IPS DF 4.7 (cell line): ENCODE data around the gene BTRC.
"Not testable (repeated sequence)": the region's sequence is repeated elsewhere in the genome, so short reads cannot be mapped to it uniquely, and the experiment has no call there.

Experiments used
- DNase-seq: peaks from one replicate; pipeline ENCODE4 v3.0.0-alpha.2; 2013; ENCODE audit warnings: low spot score; ENCODE audit errors: extremely low read depth

BTRC gene

DNA sequence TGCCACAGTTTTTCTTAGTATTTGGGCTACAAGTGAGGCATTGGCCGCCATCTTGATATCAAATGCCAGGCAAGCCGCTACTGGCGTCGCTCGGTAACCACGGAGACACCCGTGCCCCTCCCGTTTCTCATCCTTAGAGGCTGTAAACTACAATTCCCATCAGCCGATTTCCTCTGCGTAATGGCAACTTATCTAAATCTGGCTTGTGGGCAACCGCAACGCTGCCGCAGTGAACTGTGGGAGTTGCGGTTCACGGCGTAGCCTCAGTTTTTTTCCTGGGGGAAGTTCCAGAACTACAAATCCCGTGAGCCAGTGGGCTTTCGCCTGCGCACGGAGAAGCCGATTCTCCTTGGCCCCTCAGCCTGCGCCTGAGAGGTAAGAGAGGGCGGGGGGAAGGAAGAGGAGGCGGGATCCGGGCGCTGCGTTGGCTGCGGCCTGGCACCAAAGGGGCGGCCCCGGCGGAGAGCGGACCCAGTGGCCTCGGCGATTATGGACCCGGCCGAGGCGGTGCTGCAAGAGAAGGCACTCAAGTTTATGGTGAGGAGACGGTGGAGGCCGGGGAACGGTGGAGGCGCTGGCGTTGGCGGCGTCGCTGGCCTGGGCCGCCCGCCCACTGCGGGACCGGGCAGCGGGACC is at the start of gene BTRC:
Gene BTRC, plus strand, starts transcription at position 474 of the 636 bp plus-strand sequence. Its CDS starts 16 bp downstream, at position 490.
- DNase-seq, result peak; percentile 99

GRCh38 chr10:101304316-101304715 is 49.6 kb upstream of the BTRC start:
- DNase-seq, result no peak

DNA sequence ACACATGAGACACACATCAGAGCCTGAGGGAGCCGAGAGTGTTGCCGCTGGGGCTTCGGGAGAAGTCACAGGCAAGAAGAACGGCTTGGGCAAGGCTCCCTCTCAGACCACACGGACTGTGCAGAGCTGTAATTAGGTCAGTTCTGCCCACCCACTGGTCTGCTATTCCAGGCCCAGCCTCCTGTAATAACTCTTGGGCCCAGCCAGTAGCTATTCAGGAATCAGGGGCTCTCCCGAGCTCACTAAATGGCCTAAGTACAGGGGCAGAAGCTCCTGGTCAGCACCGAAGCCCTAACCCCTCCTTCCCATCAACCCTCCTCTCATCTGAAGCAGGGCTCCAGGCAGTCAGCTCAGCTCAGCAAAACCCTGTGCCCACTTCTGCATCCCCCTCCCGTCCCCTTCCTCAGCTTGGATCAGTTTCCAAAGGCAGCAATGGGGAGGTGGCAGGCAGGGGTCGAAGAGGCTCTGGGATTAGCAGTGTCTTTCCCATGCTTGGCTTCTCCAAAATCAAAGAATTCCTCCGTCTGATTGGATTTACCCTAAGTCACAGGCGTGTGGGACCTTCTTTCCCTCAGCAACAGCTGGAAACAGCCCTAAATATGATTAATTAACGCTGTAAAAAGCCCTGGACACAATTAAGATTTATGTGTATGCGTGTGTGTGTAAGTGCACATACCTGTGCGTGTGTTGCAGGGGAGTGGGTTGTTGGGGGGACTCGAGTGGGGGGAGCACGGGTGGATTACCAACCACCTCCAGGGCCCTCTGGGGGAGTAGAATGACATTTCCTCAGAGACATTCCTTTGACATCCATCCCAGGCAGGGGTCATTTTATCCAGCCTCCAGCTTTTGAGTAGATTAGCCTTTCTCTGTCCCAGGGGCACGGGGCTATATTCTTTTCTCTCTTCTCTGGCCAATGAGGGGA is 48.4 kb upstream of the BTRC start:
- no peak for DNase-seq

DNA sequence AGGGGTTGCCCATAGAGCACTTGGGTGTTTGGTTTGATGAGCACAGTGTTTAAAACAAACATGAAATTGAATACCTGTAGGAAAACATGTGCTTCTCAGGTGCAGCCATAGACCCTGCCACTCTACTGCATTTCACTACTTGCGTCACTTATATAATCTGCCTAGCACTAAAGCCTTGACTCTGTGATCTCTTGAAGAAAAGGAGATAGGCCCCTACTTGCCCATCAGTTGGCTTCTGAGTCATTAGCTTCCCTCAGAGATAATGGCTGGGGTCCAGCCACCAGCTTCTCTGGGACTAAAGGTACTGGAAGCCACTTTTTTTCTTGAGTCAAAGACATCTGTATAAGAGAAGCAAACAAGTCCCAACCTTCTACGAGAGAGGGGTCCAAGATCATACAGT is 45.9 kb upstream of the BTRC start:
- DNase-seq, result no peak

- DNase-seq, result no peak
Measured at GRCh38 chr10:101310529-101311184, 43.3 kb upstream of the BTRC start.

DNA sequence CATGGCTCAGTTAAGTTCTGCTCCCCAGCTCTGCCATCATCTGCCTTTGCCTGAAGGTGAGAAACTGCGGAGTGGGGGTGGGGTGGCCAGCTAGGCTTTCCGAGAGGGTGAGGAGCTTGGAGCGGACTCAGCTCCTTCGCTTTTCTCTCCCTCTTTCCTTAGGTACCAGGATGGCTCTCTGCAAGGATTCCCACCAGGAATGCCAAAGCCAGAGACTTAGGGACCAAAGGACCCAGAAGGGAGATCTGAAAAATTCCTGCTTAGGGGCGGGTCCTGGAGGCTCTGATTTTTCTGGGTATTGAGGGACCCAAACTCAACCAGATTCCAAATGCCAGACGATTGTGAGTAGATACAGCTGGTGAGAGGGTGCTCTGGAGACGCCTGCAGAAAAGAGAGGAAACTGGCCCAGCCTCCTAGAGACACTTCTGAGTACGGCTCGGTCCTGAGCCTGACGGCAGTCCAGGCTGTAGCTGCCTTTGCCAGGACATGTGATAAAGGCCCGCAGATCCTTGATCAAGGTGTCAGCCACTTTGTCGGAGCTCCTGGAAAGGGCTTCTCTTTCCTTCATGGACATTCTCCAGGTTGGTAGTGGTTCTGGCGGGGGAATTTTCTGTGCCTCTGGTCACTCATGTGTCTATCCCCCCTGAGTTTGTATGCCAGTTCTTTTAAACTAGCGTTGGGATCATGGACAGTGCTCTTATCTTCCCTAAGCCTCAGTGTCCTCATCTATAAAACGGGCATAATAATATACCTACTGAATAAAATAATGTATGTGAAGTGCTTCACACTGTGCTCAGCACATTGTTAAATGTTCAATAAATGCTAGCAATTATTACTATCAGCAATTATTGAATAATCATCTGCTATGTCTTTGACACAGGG is 42.5 kb upstream of the BTRC start:
- DNase-seq, result no peak

- no peak for DNase-seq
Measured at GRCh38 chr10:101319241-101319915, 34.6 kb upstream of the BTRC start.

DNA sequence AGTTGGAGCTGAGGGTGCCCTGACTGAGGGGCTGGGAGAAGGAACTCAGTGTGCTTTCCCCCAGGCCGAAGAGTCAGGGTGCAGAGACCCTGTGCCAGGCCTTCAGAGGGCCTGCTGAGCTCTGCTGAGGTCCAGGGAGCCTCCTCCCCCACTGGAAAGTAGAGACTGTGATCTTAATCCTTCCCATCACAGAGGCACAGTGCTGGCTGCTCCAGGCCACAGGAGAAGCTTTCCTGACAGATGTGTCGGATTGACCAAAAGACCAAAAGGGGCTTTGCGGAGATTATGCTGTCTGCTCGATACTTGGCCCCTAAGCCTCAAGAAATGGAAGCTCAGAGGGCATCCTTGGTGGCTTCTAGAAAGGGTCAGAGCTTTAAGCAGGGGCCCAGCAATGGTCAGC is 32.9 kb upstream of the BTRC start:
- DNase-seq, result no peak

DNA sequence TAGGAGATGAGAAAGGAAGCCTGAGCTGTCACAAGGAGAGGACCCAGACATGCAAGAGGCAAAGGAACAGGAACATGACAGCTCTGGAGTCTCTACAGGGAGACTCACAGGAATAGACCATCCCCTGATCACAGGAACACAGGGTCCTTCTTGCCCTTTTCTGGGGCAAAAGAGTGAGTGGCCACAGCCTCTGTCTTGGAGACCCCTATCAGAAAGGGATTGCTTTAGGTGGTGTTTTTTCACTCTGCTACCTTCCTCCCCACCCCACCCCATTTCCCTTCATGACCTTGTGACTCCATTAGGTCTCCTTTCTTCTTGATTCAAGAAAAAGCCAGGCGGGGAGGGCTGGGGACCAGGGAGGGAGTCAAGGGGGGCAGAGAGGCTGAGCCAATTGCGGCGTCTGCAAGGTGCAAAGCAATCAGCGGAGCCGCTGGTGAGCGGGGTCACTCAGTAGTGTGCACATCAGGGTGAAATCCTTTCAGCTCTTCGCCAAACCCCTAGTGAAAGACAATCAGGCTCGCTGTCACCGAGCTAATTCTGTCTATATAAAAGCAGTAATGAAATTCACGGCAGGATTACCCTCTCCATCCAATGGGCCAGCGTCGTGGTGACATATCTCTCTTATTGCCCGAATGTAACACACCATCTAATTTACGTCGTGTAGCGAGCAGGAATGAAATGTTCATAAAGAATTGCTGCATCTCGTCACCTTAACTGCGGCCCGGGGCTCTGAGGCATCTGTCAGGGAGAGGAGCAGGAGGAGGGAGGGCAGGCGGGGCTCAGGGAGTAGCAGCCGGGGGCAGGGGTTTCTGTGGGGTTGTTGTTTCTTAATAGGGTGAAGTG is 31.5 kb upstream of the BTRC start:
- no peak for DNase-seq

DNA sequence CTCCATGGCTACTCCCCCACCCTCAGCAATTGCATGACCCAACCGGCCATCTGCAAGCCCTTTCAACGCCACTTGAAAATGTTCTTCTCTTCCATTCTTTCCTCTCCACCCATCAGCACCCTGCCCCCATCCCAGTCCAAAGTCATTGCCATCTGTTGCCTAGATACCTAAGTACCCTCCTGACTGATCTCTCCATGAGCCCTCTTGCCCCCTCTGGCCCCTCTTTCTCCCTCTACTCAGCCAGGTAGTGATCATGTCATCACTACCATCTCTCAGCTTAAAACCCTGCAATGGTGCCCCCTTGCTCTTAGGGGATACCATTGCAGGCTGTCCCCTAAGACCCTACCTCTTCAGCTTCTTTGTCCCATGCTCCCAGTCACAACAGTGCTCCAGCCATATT is 30.5 kb upstream of the BTRC start:
- no peak for DNase-seq

DNA sequence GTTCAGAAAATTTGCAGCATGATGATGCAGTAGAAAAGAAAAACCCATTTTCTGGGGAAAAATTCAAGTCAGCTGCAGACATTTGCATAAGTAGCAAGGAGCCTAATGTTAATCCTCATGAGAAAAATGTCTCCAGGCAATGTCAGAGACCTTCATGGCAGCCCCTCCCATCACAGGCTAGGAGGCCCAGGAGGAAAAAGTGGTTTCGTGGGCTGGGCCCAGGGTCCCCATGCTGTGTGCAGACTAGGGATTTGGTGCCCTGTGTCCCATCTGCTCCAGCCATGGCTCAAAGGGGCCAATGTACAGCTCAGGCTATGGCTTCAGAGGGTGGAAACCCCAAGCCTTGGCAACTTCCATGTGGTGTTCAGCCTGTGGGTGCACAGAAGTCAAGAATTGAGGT is 26.5 kb upstream of the BTRC start:
- not testable (repeated sequence) for DNase-seq

- no peak for DNase-seq
Measured at GRCh38 chr10:101329341-101330032, 24.5 kb upstream of the BTRC start.

- DNase-seq, result no peak
Measured at GRCh38 chr10:101330231-101330630, 23.7 kb upstream of the BTRC start.

GRCh38 chr10:101330631-101331225 is 23.2 kb upstream of the BTRC start:
- DNase-seq, result no peak

DNA sequence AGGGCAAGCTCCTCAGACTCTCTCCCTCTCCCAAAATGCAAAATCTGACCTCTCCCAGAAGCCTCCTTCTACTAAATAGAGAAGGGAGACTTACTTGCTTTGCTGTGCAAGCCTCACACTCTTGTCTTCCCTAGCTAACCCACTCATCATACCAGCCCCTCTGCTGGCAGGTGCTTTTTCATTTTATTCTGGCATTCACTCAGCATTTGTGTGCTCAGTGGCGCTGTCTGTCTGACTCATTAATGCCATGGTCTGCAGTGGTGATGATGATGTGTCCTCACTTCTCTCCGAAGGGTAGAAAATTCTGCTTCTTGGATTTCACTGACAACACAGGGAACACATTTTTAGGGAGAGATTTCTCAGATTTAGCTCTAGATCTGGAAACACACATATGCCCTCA is 22.0 kb upstream of the BTRC start:
- DNase-seq, result no peak

- DNase-seq, result not testable (repeated sequence)
Measured at GRCh38 chr10:101334259-101334658, 19.7 kb upstream of the BTRC start.

DNA sequence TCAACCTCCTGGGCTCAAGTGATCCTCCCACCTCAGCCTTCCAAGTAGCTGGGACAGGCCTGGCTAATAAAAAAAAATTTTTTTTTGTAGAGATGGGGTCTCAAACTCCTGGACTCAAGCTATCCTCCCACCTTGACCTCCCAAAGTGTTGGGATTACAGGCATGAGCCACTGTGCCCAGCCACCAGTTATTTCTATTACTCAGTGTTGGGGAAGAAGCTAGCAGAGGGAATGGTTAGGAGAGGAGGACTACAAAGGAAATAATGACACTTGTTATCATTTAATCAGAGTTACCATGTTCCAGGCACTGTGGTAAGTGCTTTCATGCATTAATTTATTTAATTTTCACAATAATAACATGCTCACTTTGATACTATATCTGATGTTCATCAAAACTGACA is 17.6 kb upstream of the BTRC start:
- no peak for DNase-seq

DNA sequence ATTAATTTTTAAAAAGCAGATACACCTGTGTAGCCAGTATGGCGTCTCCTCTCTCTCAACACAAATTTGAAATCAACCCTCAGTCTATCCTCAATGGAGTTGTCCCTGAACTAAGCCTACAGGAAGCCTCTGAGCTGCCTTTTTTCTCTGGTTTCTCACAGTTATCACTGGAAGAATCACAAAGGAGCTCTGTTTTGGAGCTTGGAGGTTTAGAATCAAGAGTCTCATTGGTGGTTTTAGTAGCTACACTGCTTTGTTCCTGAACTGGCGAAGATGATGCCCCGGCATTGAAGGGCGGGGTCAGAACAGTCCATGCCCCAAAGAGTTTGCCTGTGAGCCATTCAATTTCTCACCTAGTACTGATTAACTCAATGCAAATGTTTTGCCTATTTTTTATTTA is 16.1 kb upstream of the BTRC start:
- DNase-seq, result no peak

DNA sequence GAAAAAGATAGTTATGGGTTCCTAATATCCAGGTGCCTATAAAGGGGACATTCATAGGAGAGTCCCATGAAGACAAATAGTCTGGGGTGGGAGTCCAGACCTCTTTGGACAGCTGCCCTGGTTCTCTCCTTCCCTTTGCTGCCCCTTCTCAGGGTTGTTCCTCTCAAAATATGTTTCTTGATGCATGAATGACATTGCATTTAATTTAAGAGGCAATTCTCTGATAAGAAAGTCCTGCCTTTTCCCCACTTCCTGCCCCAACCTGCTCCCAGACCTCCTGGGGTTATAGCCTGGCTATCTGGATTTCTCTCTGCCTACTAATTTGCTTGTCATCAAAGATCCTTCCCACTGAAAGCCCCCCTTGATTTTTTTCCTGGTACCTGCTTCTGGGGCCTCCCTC is 12.5 kb upstream of the BTRC start:
- no peak for DNase-seq
